Measurements from ENCODE around the gene SCG3.
"Not testable (repeated sequence)": the region's sequence is repeated elsewhere in the genome, so short reads cannot be mapped to it uniquely, and the experiment has no call there.

DNA sequence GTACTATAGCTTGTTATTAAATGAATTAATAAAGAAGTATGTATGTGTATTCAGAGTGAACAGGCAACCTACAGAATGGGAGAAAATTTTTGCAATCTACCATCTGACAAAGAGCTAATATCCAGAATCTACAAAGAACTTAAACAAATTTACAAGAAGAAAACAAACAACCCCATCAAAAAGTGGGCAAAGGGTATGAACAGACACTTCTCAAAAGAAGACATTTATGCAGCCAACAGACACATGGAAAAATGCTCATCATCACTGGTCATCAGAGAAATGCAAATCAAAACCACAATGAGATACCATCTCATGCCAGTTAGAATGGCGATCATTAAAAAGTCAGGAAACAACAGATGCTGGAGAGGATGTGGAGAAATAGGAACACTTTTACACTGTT is 33.2 kb upstream of the SCG3 start:
- TF ChIP-seq, protein P1, sequence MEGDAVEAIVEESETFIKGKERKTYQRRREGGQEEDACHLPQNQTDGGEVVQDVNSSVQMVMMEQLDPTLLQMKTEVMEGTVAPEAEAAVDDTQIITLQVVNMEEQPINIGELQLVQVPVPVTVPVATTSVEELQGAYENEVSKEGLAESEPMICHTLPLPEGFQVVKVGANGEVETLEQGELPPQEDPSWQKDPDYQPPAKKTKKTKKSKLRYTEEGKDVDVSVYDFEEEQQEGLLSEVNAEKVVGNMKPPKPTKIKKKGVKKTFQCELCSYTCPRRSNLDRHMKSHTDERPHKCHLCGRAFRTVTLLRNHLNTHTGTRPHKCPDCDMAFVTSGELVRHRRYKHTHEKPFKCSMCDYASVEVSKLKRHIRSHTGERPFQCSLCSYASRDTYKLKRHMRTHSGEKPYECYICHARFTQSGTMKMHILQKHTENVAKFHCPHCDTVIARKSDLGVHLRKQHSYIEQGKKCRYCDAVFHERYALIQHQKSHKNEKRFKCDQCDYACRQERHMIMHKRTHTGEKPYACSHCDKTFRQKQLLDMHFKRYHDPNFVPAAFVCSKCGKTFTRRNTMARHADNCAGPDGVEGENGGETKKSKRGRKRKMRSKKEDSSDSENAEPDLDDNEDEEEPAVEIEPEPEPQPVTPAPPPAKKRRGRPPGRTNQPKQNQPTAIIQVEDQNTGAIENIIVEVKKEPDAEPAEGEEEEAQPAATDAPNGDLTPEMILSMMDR (IDR thresholded peaks at IDR 0.05; ENCODE audit: poor library complexity, severe bottlenecking), result not testable (repeated sequence)
- TF ChIP-seq, protein P2, sequence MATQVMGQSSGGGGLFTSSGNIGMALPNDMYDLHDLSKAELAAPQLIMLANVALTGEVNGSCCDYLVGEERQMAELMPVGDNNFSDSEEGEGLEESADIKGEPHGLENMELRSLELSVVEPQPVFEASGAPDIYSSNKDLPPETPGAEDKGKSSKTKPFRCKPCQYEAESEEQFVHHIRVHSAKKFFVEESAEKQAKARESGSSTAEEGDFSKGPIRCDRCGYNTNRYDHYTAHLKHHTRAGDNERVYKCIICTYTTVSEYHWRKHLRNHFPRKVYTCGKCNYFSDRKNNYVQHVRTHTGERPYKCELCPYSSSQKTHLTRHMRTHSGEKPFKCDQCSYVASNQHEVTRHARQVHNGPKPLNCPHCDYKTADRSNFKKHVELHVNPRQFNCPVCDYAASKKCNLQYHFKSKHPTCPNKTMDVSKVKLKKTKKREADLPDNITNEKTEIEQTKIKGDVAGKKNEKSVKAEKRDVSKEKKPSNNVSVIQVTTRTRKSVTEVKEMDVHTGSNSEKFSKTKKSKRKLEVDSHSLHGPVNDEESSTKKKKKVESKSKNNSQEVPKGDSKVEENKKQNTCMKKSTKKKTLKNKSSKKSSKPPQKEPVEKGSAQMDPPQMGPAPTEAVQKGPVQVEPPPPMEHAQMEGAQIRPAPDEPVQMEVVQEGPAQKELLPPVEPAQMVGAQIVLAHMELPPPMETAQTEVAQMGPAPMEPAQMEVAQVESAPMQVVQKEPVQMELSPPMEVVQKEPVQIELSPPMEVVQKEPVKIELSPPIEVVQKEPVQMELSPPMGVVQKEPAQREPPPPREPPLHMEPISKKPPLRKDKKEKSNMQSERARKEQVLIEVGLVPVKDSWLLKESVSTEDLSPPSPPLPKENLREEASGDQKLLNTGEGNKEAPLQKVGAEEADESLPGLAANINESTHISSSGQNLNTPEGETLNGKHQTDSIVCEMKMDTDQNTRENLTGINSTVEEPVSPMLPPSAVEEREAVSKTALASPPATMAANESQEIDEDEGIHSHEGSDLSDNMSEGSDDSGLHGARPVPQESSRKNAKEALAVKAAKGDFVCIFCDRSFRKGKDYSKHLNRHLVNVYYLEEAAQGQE (IDR thresholded peaks at IDR 0.05; ENCODE audit: borderline replicate concordance), result not testable (repeated sequence)
- not testable (repeated sequence) for TF ChIP-seq SMC3 (conservative IDR thresholded peaks at IDR 0.05; ENCODE audit: poor library complexity); EP300 (conservative IDR thresholded peaks at IDR 0.05; ENCODE audit: poor library complexity, severe bottlenecking); EZH2 (IDR thresholded peaks at IDR 0.05; ENCODE audit: borderline replicate concordance, insufficient read depth, low read length, poor library complexity, severe bottlenecking); MXI1 (conservative IDR thresholded peaks at IDR 0.05; ENCODE audit: poor library complexity, severe bottlenecking)

Data from neural cell (in vitro differentiated cells).